GM12864 (cell line): ENCODE data around the gene SUCO.

Experiments
- DNase-seq: peaks from one replicate; pipeline ENCODE4 v3.0.0-alpha.2; 2011; ENCODE audit warnings: low read depth
- H3K4me3 ChIP-seq: 2 replicates; pipeline ENCODE4 v1.5.1; 2011; ENCODE audit warnings: mild to moderate bottlenecking, low read depth, low read length, control low read depth
- TF ChIP-seq, protein P1 (sequence below): IDR thresholded peaks from 2 replicates; pipeline ENCODE4 v1.5.1; 2011; ENCODE audit warnings: low read depth, mild to moderate bottlenecking, moderate library complexity, low read length, control low read depth, inconsistent platforms; ENCODE audit errors: missing control alignments

SUCO gene

DNA sequence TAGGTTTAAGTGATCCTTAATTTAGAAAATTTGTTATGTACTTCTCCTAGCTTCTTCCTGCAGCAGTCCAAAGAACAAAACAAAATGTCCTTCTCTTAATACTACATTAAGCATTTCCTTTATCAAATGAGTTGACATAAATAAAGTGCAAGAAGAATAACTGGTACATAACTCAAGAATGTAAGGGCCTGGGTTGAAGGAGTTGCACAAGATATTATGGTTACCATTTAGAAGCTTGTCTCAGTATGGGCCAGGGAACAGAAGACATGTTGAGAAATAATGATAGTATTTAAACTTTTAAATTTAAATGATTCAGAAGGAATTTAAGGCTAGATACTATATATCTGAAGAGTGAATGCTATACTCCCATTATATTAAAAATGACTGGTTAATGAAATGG lies 23.5 kb downstream of the SUCO start:
- no peak for DNase-seq
- TF ChIP-seq, protein P1, sequence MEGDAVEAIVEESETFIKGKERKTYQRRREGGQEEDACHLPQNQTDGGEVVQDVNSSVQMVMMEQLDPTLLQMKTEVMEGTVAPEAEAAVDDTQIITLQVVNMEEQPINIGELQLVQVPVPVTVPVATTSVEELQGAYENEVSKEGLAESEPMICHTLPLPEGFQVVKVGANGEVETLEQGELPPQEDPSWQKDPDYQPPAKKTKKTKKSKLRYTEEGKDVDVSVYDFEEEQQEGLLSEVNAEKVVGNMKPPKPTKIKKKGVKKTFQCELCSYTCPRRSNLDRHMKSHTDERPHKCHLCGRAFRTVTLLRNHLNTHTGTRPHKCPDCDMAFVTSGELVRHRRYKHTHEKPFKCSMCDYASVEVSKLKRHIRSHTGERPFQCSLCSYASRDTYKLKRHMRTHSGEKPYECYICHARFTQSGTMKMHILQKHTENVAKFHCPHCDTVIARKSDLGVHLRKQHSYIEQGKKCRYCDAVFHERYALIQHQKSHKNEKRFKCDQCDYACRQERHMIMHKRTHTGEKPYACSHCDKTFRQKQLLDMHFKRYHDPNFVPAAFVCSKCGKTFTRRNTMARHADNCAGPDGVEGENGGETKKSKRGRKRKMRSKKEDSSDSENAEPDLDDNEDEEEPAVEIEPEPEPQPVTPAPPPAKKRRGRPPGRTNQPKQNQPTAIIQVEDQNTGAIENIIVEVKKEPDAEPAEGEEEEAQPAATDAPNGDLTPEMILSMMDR = no peak
- no peak overlapping the region for H3K4me3 ChIP-seq

- TF ChIP-seq, protein P1 = no peak
- no peak overlapping the region for H3K4me3 ChIP-seq
- no peak for DNase-seq
Observed at GRCh38 chr1:172557270-172557669, 24.3 kb downstream of the SUCO start.

GRCh38 chr1:172559572-172560210 lies 26.7 kb downstream of the SUCO start:
- TF ChIP-seq, protein P1 = no peak
- H3K4me3 ChIP-seq = no peak overlapping the region
- DNase-seq = no peak

GRCh38 chr1:172561252-172561651 lies 28.3 kb downstream of the SUCO start:
- no peak for DNase-seq
- TF ChIP-seq, protein P1 = no peak
- no peak overlapping the region for H3K4me3 ChIP-seq

GRCh38 chr1:172566196-172566997 lies 33.4 kb downstream of the SUCO start:
- H3K4me3 ChIP-seq = no peak overlapping the region
- DNase-seq = no peak
- TF ChIP-seq, protein P1 = no peak

DNA sequence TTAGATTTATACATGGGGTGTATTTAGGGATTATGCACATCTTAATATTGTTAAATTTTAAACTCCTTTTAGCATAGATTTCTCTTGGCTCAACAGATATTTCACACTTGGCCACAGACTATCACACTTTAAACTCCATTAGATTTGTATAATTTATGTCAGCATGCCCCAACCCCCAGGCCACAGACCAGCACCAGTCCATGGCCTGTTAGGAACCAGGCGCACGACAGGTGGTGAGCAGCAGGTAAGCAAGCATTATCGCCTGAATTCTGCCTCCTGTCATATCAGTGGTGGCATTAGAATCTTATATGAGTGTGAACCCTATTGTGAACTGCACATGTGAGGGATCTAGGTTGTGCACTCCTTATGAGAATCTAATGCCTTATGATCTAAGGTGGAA lies 34.8 kb downstream of the SUCO start:
- TF ChIP-seq, protein P1 = no peak
- no peak for DNase-seq
- H3K4me3 ChIP-seq = no peak overlapping the region
